ENCODE measurements around the gene JARID2. TPM values are rescaled to one million over a fixed set of nuclear protein-coding genes. Genes with fewer than 3 reads are reported as not detected.

The JARID2 gene
- total and polyA plus RNA-seq, 4 donors: 1.4 to 12.3 (median 3.4) TPM

DNA sequence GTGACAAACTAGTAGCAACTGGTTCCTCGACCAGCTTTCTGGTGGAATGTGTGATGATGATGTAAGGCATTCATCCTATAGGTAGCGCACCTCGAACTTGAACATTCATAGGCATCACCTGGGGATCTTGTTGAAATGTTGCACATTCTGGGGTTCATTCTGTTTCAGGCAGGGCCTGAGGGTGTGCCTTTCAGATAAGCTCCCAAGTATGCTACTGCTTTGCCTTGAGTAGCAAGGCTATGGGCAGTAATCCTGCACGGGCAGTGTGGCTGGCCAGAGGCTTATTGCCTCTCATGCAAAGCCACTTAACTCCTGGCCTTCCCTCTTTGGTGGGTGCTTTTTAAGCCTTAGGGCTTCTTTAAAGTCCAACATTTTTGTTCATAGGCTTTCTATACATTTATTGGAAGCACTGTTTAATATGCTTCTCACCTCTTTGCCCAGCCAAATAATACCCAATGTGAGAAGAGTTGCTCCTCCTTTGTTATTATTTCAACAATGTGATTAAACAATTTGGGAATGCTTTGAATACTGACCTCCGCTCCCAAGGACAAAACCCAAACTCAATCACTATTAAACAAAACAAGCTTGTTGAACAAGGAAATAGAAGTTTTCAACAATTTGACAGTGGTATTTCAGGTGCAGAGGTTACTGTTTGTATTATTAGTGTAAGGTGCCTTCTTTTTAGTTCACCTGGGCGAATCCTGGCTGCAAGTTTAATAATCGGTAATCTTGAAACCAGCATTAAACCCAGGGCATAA, 57.5 kb downstream of the JARID2 start:
- no peak overlapping the region for H3K4me3 ChIP-seq (ENCODE audit: low read depth in 1 of 3, low read length in 3 of 3)
- no peaks in the 10 kb centered on the region for H3K36me3 ChIP-seq (ENCODE audit: control insufficient read depth in 4 of 4, insufficient read depth in 3 of 4, low read depth in 1 of 4, low read length in 3 of 4)
- TF ChIP-seq HNF4A (conservative IDR thresholded peaks at IDR 0.05): peak in 1 of 2 donors; percentile 28
- TF ChIP-seq GABPA (IDR thresholded peaks at IDR 0.05 in 1 of 2, conservative IDR thresholded peaks at IDR 0.05 in 1 of 2): no peak
- no peaks in the 10 kb centered on the region for H3K27me3 ChIP-seq (ENCODE audit: control insufficient read depth in 4 of 4, insufficient read depth in 4 of 4, low read length in 3 of 4)
- no peak overlapping the region for H3K9ac ChIP-seq (ENCODE audit: low read depth in 1 of 2, low read length in 2 of 2)
- peak; percentile 61 for DNase-seq (ENCODE audit: low spot score)
- H3K27ac ChIP-seq (ENCODE audit: low read depth in 1 of 2, low read length in 2 of 2): no peak overlapping the region
- no peaks in the 10 kb centered on the region for H3K9me3 ChIP-seq (ENCODE audit: control insufficient read depth in 4 of 4, low read length in 3 of 4)
- WGBS: 92% methylated on average over 7 of the region's 7 CpGs
- peaks cover 0 to 7% (median 2%) of the 10 kb centered on the region in 4 donors for H3K4me1 ChIP-seq (ENCODE audit: control insufficient read depth in 4 of 4, insufficient read depth in 4 of 4, low read length in 3 of 4)

DNA sequence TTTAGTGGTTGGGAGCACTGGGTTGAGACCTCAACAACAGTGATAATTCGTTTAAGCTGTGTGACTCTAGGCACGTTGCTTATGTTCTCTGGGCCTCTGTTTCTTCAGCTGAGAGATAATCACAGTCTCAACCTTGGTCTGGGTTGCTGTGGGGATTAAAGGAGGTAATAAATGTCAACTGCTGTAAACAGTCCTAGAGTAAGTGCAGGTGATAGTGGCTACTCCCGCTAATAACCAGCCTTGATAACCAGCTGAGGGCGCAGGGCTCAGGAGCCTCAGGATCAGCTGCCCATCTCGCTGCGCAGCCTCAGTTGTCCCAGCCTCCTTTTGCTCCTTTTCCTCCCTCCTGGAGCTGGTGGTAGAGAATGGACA, 58.0 kb downstream of the JARID2 start:
- Histone ChIP-seq H3K4me1 (ENCODE audit: control insufficient read depth in 4 of 4, insufficient read depth in 4 of 4, low read length in 3 of 4) (peaks cover 0 to 7% (median 2%) of the 10 kb centered on the region in 4 donors), H3K9ac (ENCODE audit: low read depth in 1 of 2, low read length in 2 of 2) (no peak overlapping the region), H3K27me3 (ENCODE audit: control insufficient read depth in 4 of 4, insufficient read depth in 4 of 4, low read length in 3 of 4) (no peaks in the 10 kb centered on the region), H3K4me3 (ENCODE audit: low read depth in 1 of 3, low read length in 3 of 3) (no peak overlapping the region), H3K27ac (ENCODE audit: low read depth in 1 of 2, low read length in 2 of 2) (no peak overlapping the region), H3K36me3 (ENCODE audit: control insufficient read depth in 4 of 4, insufficient read depth in 3 of 4, low read depth in 1 of 4, low read length in 3 of 4) (no peaks in the 10 kb centered on the region), H3K9me3 (ENCODE audit: control insufficient read depth in 4 of 4, low read length in 3 of 4) (no peaks in the 10 kb centered on the region)
- WGBS: 94% methylated on average over 6 of the region's 6 CpGs
- no peak for DNase-seq (ENCODE audit: low spot score)
- no peak for TF ChIP-seq FOXA2 (IDR thresholded peaks at IDR 0.05)
- TF ChIP-seq, protein P1, sequence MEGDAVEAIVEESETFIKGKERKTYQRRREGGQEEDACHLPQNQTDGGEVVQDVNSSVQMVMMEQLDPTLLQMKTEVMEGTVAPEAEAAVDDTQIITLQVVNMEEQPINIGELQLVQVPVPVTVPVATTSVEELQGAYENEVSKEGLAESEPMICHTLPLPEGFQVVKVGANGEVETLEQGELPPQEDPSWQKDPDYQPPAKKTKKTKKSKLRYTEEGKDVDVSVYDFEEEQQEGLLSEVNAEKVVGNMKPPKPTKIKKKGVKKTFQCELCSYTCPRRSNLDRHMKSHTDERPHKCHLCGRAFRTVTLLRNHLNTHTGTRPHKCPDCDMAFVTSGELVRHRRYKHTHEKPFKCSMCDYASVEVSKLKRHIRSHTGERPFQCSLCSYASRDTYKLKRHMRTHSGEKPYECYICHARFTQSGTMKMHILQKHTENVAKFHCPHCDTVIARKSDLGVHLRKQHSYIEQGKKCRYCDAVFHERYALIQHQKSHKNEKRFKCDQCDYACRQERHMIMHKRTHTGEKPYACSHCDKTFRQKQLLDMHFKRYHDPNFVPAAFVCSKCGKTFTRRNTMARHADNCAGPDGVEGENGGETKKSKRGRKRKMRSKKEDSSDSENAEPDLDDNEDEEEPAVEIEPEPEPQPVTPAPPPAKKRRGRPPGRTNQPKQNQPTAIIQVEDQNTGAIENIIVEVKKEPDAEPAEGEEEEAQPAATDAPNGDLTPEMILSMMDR (IDR thresholded peaks at IDR 0.05; ENCODE audit: low read depth, low read length, missing input control): no peak
- TF ChIP-seq, protein P2, sequence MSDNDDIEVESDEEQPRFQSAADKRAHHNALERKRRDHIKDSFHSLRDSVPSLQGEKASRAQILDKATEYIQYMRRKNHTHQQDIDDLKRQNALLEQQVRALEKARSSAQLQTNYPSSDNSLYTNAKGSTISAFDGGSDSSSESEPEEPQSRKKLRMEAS (IDR thresholded peaks at IDR 0.05): no peak
- no peak for TF ChIP-seq SP1 (IDR thresholded peaks at IDR 0.05)
- TF ChIP-seq TAF1 (conservative IDR thresholded peaks at IDR 0.05): no peak
- no peak for TF ChIP-seq ZBTB33 (IDR thresholded peaks at IDR 0.05)
- TF ChIP-seq FOXA1 (IDR thresholded peaks at IDR 0.05): no peak

- H3K36me3 ChIP-seq (ENCODE audit: control insufficient read depth in 4 of 4, insufficient read depth in 3 of 4, low read depth in 1 of 4, low read length in 3 of 4): no peaks in the 10 kb centered on the region
- TF ChIP-seq FOXA2 (IDR thresholded peaks at IDR 0.05) (no peak), REST (IDR thresholded peaks at IDR 0.05) (no peak), FOXA1 (IDR thresholded peaks at IDR 0.05) (no peak), ZBTB33 (IDR thresholded peaks at IDR 0.05) (no peak), JUND (IDR thresholded peaks at IDR 0.05) (no peak), SP1 (IDR thresholded peaks at IDR 0.05) (no peak)
- TF ChIP-seq, protein P3, sequence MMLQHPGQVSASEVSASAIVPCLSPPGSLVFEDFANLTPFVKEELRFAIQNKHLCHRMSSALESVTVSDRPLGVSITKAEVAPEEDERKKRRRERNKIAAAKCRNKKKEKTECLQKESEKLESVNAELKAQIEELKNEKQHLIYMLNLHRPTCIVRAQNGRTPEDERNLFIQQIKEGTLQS (IDR thresholded peaks at IDR 0.05): no peak
- H3K27ac ChIP-seq (ENCODE audit: low read depth in 1 of 2, low read length in 2 of 2): no peak overlapping the region
- peaks cover 0 to 3% (median 1%) of the 10 kb centered on the region in 4 donors for H3K4me1 ChIP-seq (ENCODE audit: control insufficient read depth in 4 of 4, insufficient read depth in 4 of 4, low read length in 3 of 4)
- no peak overlapping the region for H3K4me3 ChIP-seq (ENCODE audit: low read depth in 1 of 3, low read length in 3 of 3)
- H3K9me3 ChIP-seq (ENCODE audit: control insufficient read depth in 4 of 4, low read length in 3 of 4): no peaks in the 10 kb centered on the region
- H3K9ac ChIP-seq (ENCODE audit: low read depth in 1 of 2, low read length in 2 of 2): no peak overlapping the region
- 62% methylated on average over 4 of the region's 4 CpGs for WGBS
- peak; percentile 66 for DNase-seq (ENCODE audit: low spot score)
- H3K27me3 ChIP-seq (ENCODE audit: control insufficient read depth in 4 of 4, insufficient read depth in 4 of 4, low read length in 3 of 4): no peaks in the 10 kb centered on the region
Measured at GRCh38 chr6:15304337-15305042, 58.6 kb downstream of the JARID2 start.

All from liver (tissue), 9 donors.